ENCODE data around the gene ST6GAL1. TPM values are rescaled to one million over a fixed set of nuclear protein-coding genes. Genes with fewer than 3 reads are reported as not detected.

ST6GAL1 gene
- total and polyA plus RNA-seq, 2 of the 4 experiments (the other 2 are of a cell fraction), result 1.4 to 2.9 TPM

DNA sequence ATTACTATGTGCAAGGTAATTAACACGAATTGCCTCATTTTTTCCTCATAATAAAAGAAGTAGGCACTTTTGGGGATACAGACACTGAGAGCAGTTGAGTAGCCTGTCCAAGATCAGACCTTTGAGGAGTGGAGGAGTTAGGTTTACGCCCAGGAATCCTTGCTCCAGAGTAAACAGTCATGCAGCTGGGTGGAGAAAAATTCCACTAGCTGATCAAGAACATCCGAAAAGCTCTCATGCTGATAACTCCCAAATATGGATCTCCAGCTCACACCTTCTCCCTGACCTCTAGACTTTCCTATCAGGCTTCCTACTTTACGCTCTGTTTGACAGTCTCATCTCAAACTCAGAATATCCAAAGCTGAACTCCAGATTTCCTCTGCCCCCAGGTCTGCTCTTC, 53.3 kb downstream of the ST6GAL1 start:
- H3K4me3 ChIP-seq (ENCODE audit: insufficient read depth, low read depth, low read length), result no peak overlapping the region
- H4K91ac ChIP-seq (ENCODE audit: insufficient read depth, low read depth, low read length), result no peak overlapping the region
- H4K5ac ChIP-seq (ENCODE audit: low read depth, low read length), result no peak overlapping the region
- ChIA-PET CTCF (no interaction called here), POLR2A (ENCODE audit: unreplicated experiment) (no interaction called here)
- no peak overlapping the region for H2BK20ac ChIP-seq (ENCODE audit: low read depth, low read length)
- H4K8ac ChIP-seq (ENCODE audit: low read depth in 2 of 2, low read length in 2 of 2), result no peak overlapping the region
- no peak overlapping the region for H3K23ac ChIP-seq (ENCODE audit: low read depth, low read length)
- no peak overlapping the region for H3K27ac ChIP-seq (ENCODE audit: insufficient read depth, low read length)
- H3K27me3 ChIP-seq (ENCODE audit: control insufficient read depth, insufficient read depth, low read length), result no peaks in the 10 kb centered on the region
- H3K4me2 ChIP-seq (ENCODE audit: low read depth, low read length), result no peak overlapping the region
- H3K9ac ChIP-seq (ENCODE audit: low read depth, low read length), result no peak overlapping the region
- dilution Hi-C loops (cut with HindIII; ENCODE audit: low sequenced_read_pairs, unreplicated experiment) (no loop called here), in situ Hi-C loops (cut with MboI; ENCODE audit: low sequenced_read_pairs) (no loop called here), intact Hi-C loops (cut with micrococcal nuclease) (no loop called here)
- H3K4me1 ChIP-seq (ENCODE audit: control insufficient read depth, insufficient read depth, low read length), result no peaks in the 10 kb centered on the region
- H2AK5ac ChIP-seq (ENCODE audit: low read depth, low read length), result no peak overlapping the region
- no peak overlapping the region for H3K56ac ChIP-seq (ENCODE audit: extremely low read depth, insufficient read depth, low read length)
- no peaks in the 10 kb centered on the region for H3K9me1 ChIP-seq (ENCODE audit: insufficient read depth, low read length)
- no peak overlapping the region for H2BK15ac ChIP-seq (ENCODE audit: low read depth, low read length)
- 47% methylated on average over 2 of the region's 4 CpGs; no CpG with 5 or more reads in 1 of the 2 experiments for WGBS, 2 experiments (ENCODE audit: extremely low coverage in 2 of 2, insufficient read length in 1 of 2)
- H3K36me3 ChIP-seq (ENCODE audit: control insufficient read depth, insufficient read depth, low read length), result no peaks in the 10 kb centered on the region
- H3K14ac ChIP-seq (replicated peaks; ENCODE audit: low read depth, low read length), result no peak overlapping the region
- BruUV-seq (replicated peaks), result no TSS peak
- no peaks in the 10 kb centered on the region for H4K20me1 ChIP-seq (ENCODE audit: insufficient read depth, low read length)
- H3K79me1 ChIP-seq (ENCODE audit: low read depth in 1 of 2, low read length in 2 of 2), result no peaks in the 10 kb centered on the region
- no peaks in the 10 kb centered on the region for H3K9me3 ChIP-seq (ENCODE audit: control insufficient read depth, insufficient read depth, low read length)
- TF ChIP-seq MAZ (IDR thresholded peaks at IDR 0.05; ENCODE audit: borderline replicate concordance, low read depth, low read length), result no peak
- no peak for TF ChIP-seq BHLHE40 (IDR thresholded peaks at IDR 0.05; ENCODE audit: low read depth, low read length)
- TF ChIP-seq MAFK (IDR thresholded peaks at IDR 0.05; ENCODE audit: low read depth, low read length), result no peak
- no peak for TF ChIP-seq CEBPB (IDR thresholded peaks at IDR 0.05; ENCODE audit: low read depth, low read length)
- TF ChIP-seq, protein P1, sequence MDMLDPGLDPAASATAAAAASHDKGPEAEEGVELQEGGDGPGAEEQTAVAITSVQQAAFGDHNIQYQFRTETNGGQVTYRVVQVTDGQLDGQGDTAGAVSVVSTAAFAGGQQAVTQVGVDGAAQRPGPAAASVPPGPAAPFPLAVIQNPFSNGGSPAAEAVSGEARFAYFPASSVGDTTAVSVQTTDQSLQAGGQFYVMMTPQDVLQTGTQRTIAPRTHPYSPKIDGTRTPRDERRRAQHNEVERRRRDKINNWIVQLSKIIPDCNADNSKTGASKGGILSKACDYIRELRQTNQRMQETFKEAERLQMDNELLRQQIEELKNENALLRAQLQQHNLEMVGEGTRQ (IDR thresholded peaks at IDR 0.05; ENCODE audit: low read depth, low read length), result no peak
- no peak for TF ChIP-seq RCOR1 (IDR thresholded peaks at IDR 0.05; ENCODE audit: insufficient replicate concordance, low read length)
- TF ChIP-seq, protein P2, sequence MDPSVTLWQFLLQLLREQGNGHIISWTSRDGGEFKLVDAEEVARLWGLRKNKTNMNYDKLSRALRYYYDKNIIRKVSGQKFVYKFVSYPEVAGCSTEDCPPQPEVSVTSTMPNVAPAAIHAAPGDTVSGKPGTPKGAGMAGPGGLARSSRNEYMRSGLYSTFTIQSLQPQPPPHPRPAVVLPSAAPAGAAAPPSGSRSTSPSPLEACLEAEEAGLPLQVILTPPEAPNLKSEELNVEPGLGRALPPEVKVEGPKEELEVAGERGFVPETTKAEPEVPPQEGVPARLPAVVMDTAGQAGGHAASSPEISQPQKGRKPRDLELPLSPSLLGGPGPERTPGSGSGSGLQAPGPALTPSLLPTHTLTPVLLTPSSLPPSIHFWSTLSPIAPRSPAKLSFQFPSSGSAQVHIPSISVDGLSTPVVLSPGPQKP (IDR thresholded peaks at IDR 0.05; ENCODE audit: borderline replicate concordance, low read depth, low read length), result no peak
- TF ChIP-seq NFE2L2 (IDR thresholded peaks at IDR 0.05; ENCODE audit: low read depth, low read length), result no peak
- TF ChIP-seq RFX5 (IDR thresholded peaks at IDR 0.05; ENCODE audit: low read depth, low read length), result no peak
- no peak for TF ChIP-seq RAD21 (IDR thresholded peaks at IDR 0.05; ENCODE audit: low read length)
- no peak for TF ChIP-seq SMC3 (IDR thresholded peaks at IDR 0.05; ENCODE audit: low read depth, low read length)
- TF ChIP-seq, protein P3, sequence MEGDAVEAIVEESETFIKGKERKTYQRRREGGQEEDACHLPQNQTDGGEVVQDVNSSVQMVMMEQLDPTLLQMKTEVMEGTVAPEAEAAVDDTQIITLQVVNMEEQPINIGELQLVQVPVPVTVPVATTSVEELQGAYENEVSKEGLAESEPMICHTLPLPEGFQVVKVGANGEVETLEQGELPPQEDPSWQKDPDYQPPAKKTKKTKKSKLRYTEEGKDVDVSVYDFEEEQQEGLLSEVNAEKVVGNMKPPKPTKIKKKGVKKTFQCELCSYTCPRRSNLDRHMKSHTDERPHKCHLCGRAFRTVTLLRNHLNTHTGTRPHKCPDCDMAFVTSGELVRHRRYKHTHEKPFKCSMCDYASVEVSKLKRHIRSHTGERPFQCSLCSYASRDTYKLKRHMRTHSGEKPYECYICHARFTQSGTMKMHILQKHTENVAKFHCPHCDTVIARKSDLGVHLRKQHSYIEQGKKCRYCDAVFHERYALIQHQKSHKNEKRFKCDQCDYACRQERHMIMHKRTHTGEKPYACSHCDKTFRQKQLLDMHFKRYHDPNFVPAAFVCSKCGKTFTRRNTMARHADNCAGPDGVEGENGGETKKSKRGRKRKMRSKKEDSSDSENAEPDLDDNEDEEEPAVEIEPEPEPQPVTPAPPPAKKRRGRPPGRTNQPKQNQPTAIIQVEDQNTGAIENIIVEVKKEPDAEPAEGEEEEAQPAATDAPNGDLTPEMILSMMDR (conservative IDR thresholded peaks at IDR 0.05; ENCODE audit: low read depth, low read length), result no peak
- no peak for TF ChIP-seq CHD1 (IDR thresholded peaks at IDR 0.05; ENCODE audit: low read depth, low read length)
- TF ChIP-seq FOS (IDR thresholded peaks at IDR 0.05; ENCODE audit: low read depth, low read length), result no peak
- no peak for TF ChIP-seq MXI1 (IDR thresholded peaks at IDR 0.05; ENCODE audit: borderline replicate concordance, low read depth, low read length)
- TF ChIP-seq POLR2A (IDR thresholded peaks at IDR 0.05; ENCODE audit: low read depth, low read length), result no peak
- no peak overlapping the region for H2BK120ac ChIP-seq (ENCODE audit: low read depth, low read length)
- no peak overlapping the region for H2BK5ac ChIP-seq (ENCODE audit: low read depth, low read length, poor library complexity, severe bottlenecking)
- no peak overlapping the region for H2AFZ ChIP-seq (replicated peaks; ENCODE audit: low read length, poor library complexity)
- DNase-seq, result peak; percentile 18
- no peak overlapping the region for H2AK9ac ChIP-seq (replicated peaks; ENCODE audit: low read depth, low read length, poor library complexity)
- ATAC-seq (ENCODE audit: low read depth), result peak; percentile 48; the same call in 1 of the 2 replicates
- H3K18ac ChIP-seq (ENCODE audit: low read depth, low read length), result no peak overlapping the region
- H3K4ac ChIP-seq (ENCODE audit: low read depth, low read length), result no peak overlapping the region
